Colonic mucosa (tissue), 4 donors: ENCODE results near the gene AGAP9. TPM values are rescaled to one million over a fixed set of nuclear protein-coding genes. Genes with fewer than 3 reads are reported as not detected.

ENCODE experiments used
- DNase-seq: peaks from one replicate; pipeline ENCODE4 v3.0.0-alpha.2; 2020
- H3K27ac ChIP-seq: fragments of 200-600 bp; one replicate; pipeline ENCODE4 v1.8.0; 2021
- H3K27me3 ChIP-seq: fragments of 200-600 bp; one replicate; pipeline ENCODE4 v1.8.0; 2021
- H3K36me3 ChIP-seq: fragments of 200-600 bp; one replicate; pipeline ENCODE4 v1.8.0; 2021
- H3K4me1 ChIP-seq: fragments of 200-600 bp; one replicate; pipeline ENCODE4 v1.8.0; 2021; ENCODE audit warnings: mild to moderate bottlenecking
- H3K4me3 ChIP-seq: fragments of 200-600 bp; one replicate; pipeline ENCODE4 v1.8.0; 2021
- H3K9ac ChIP-seq, 2 donors: one replicate each; pipeline ENCODE4 v1.7.0; 2013; ENCODE audit warnings: control low read depth in 2 of 2, low read depth in 2 of 2, low read length in 2 of 2
- H3K9me3 ChIP-seq: fragments of 200-600 bp; one replicate; pipeline ENCODE4 v1.8.0; 2021
- CTCF ChIP-seq: fragments of 200-600 bp; IDR thresholded peaks from one replicate; pipeline ENCODE4 v1.8.0; 2022; ENCODE audit warnings: antibody characterized with exemption, mild to moderate bottlenecking
- intact Hi-C: fragments of 100-400 bp; cut with DNase I; formaldehyde crosslinking; loops from one replicate; pipeline ENCODE4 v1.14.1; 2022
- total RNA-seq, 2 donors: library from RNA; stranded (reverse); fragmentation: NEBNext Ultra II Directional in 1 of 2; extraction: Animal tissue kit (Norgen Biotek cat#: 25700) in 1 of 2; gene quantifications; one replicate each; pipeline ENCODE4 v1.2.1, GENCODE V29; 2021
- donor health status: healthy.
- donor health status: DM: no; HTN: no; CAD: no.
- donor health status: DM: no; HTN: no; CAD: no.

AGAP9 gene
- total RNA-seq, 2 donors from 2014 or later = 6.7 to 8.1 TPM

GRCh38 chr10:47452495-47453140 lies 70.8 kb downstream of the AGAP9 start:
- intact Hi-C loops = no loop called here
- Histone ChIP-seq H3K4me1 (no peaks in the 10 kb centered on the region), H3K27me3 (no peaks in the 10 kb centered on the region), H3K9ac (no peak overlapping the region), H3K27ac (no peak overlapping the region), H3K9me3 (no peaks in the 10 kb centered on the region), H3K36me3 (no peaks in the 10 kb centered on the region), H3K4me3 (no peak overlapping the region)
- no peak for DNase-seq
- TF ChIP-seq CTCF = no peak

GRCh38 chr10:47451998-47452494 lies 71.4 kb downstream of the AGAP9 start:
- no peaks in the 10 kb centered on the region for H3K36me3 ChIP-seq
- intact Hi-C loops = no loop called here
- no peak overlapping the region for H3K9ac ChIP-seq
- H3K27me3 ChIP-seq = no peaks in the 10 kb centered on the region
- TF ChIP-seq CTCF = no peak
- no peak overlapping the region for H3K27ac ChIP-seq
- H3K4me1 ChIP-seq = no peaks in the 10 kb centered on the region
- no peak for DNase-seq
- no peaks in the 10 kb centered on the region for H3K9me3 ChIP-seq
- no peak overlapping the region for H3K4me3 ChIP-seq

Other genes with a start within 250 kb of the AGAP9 start
- gene GDF10, start 223.4 kb downstream of the AGAP9 start, total RNA-seq = under 1 TPM; 0.10 to 0.37 TPM
- gene GDF2, start 201.2 kb downstream of the AGAP9 start, total RNA-seq = not detected
- gene RBP3, start 175.3 kb downstream of the AGAP9 start, total RNA-seq = not detected
- 1 to 10 TPM; 1.3 to 4.1 TPM for gene ZNF488, start 139.3 kb downstream of the AGAP9 start, total RNA-seq
- gene ANXA8, start 39.5 kb downstream of the AGAP9 start, total RNA-seq = not detected
- under 1 TPM in 1 of 2 donors, not detected in 1; 0.98 TPM for gene FAM25G, start 31.9 kb downstream of the AGAP9 start, total RNA-seq
- gene SYT15B, start 240.0 kb upstream of the AGAP9 start, total RNA-seq = under 1 TPM; 0.17 to 0.45 TPM